ENCODE results near the gene LOXHD1. TPM values are rescaled to one million over a fixed set of nuclear protein-coding genes. Genes with fewer than 3 reads are reported as not detected.

LOXHD1 gene
- total RNA-seq, 3 donors from 2014 or later (not counting 1 experiment from before 2014, with no cell fraction given), result 0.11 to 0.48 (median 0.14) TPM

DNA sequence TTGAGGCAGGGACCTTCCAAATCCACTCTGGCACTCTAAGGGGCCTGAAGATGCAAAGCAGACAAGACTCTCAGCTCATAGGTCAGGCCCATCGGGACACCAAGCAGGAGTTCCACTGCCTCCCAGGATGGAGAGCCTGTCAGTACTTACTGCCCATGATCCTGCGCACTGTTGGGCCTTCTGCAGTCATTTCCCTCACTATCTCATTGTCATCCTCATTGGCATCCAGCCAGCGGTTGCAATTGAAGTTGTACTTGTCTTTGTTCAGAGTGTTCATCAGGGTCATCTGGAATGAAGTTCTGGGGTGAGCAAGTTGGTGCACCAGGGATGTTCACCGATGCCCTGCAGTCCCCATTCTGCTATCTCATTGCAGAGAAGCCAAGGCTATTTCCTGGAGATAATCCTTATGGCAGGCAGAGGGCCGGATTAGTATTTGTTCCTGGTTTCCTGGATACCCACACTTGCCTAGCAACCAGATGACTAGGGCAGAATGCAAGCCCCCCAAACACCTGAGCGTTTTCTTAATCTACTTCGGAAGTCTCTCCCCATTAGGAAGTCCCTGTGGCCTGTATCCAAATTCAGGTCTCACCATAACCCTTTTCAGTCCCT, 65.1 kb downstream of the LOXHD1 start:
- intact Hi-C loops (cut with micrococcal nuclease), result no loop called here
- Histone ChIP-seq H3K4me3 (ENCODE audit: low read length) (no peak overlapping the region), H3K27ac (ENCODE audit: low read length) (no peak overlapping the region), H3K9me3 (ENCODE audit: control insufficient read depth, insufficient read depth, low read length) (no peaks in the 10 kb centered on the region), H3K36me3 (ENCODE audit: control insufficient read depth, insufficient read depth, low read length) (no peaks in the 10 kb centered on the region), H3K27me3 (ENCODE audit: control insufficient read depth, insufficient read depth, low read length) (peaks cover 4% of the 10 kb centered on the region), H3K4me1 (ENCODE audit: control insufficient read depth, insufficient read depth, low read length) (no peaks in the 10 kb centered on the region)
- DNase-seq, result no peak
- Mint-ChIP-seq H3K27ac (no peak overlapping the region), H3K27me3 (ENCODE audit: low read depth in 2 of 2) (peaks cover 0 to 21% of the 10 kb centered on the region in 2 donors), H3K4me1 (peaks cover 21 to 27% of the 10 kb centered on the region in 2 donors), H3K9me3 (no peaks in the 10 kb centered on the region), H3K36me3 (no peaks in the 10 kb centered on the region), H3K4me3 (no peak overlapping the region)
- ATAC-seq, result no peak
- WGBS (ENCODE audit: insufficient coverage), result 54% methylated on average over 7 of the region's 7 CpGs
- TF ChIP-seq, protein P1, sequence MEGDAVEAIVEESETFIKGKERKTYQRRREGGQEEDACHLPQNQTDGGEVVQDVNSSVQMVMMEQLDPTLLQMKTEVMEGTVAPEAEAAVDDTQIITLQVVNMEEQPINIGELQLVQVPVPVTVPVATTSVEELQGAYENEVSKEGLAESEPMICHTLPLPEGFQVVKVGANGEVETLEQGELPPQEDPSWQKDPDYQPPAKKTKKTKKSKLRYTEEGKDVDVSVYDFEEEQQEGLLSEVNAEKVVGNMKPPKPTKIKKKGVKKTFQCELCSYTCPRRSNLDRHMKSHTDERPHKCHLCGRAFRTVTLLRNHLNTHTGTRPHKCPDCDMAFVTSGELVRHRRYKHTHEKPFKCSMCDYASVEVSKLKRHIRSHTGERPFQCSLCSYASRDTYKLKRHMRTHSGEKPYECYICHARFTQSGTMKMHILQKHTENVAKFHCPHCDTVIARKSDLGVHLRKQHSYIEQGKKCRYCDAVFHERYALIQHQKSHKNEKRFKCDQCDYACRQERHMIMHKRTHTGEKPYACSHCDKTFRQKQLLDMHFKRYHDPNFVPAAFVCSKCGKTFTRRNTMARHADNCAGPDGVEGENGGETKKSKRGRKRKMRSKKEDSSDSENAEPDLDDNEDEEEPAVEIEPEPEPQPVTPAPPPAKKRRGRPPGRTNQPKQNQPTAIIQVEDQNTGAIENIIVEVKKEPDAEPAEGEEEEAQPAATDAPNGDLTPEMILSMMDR (IDR thresholded peaks at IDR 0.05), result no peak

- no peaks in the 10 kb centered on the region for H3K9me3 Mint-ChIP-seq
Observed at GRCh38 chr18:46590103-46590502, 66.9 kb downstream of the LOXHD1 start.

DNA sequence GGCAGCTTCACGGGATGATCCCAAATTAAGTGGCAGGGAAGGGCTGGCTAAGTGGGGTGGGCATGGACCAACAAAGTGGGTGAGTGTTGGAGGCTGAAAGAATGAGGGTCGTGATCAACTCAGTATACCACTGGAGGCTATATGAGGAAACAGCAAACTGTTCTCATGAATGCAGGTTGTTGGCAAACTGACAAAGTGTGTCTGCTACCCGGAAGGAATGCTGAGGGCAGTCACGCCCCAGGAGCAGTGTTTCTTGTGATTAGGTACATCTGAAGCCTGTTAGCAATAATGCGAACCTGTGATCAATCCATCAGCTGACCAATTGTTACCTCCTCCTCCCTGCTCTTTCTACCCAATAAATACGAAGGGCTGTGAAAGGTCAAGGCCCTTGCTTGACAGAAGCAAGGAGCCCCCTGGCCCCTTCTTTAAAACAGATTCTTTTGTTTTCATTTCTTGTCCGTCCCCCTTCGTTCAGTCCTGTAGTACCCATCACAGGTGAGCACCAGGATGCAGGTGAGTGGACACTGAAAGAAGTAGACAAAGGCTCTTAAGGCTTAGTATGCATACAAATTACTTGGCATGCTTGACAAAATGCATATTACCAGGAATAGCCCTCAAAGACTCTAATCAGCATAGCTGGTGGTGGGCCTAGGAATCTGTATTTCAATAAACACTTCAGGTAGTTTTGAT, 67.9 kb downstream of the LOXHD1 start:
- peaks cover 2 to 11% of the 10 kb centered on the region in 2 donors for H3K27me3 Mint-ChIP-seq (ENCODE audit: low read depth in 2 of 2)
- Histone ChIP-seq H3K4me3 (ENCODE audit: low read length) (no peak overlapping the region), H3K9me3 (ENCODE audit: control insufficient read depth, insufficient read depth, low read length) (no peaks in the 10 kb centered on the region), H3K27ac (ENCODE audit: low read length) (no peak overlapping the region), H3K27me3 (ENCODE audit: control insufficient read depth, insufficient read depth, low read length) (no peaks in the 10 kb centered on the region), H3K36me3 (ENCODE audit: control insufficient read depth, insufficient read depth, low read length) (no peaks in the 10 kb centered on the region), H3K4me1 (ENCODE audit: control insufficient read depth, insufficient read depth, low read length) (no peaks in the 10 kb centered on the region)
- H3K27ac Mint-ChIP-seq, result no peak overlapping the region
- H3K4me3 Mint-ChIP-seq, result no peak overlapping the region
- H3K9me3 Mint-ChIP-seq, result no peaks in the 10 kb centered on the region
- no peaks in the 10 kb centered on the region for H3K36me3 Mint-ChIP-seq
- intact Hi-C loops (cut with micrococcal nuclease), result no loop called here
- H3K4me1 Mint-ChIP-seq, result peaks cover 0 to 7% of the 10 kb centered on the region in 2 donors
- no peak for DNase-seq
- TF ChIP-seq, protein P1 (IDR thresholded peaks at IDR 0.05), result no peak
- no peak for ATAC-seq
- 66% methylated on average over 8 of the region's 8 CpGs for WGBS (ENCODE audit: insufficient coverage)

More at GRCh38 chr18:46590103-46590502, 66.9 kb downstream of the LOXHD1 start:
- TF ChIP-seq, protein P1 (IDR thresholded peaks at IDR 0.05), result no peak
- Mint-ChIP-seq H3K27ac (no peak overlapping the region), H3K4me1 (peaks cover 4 to 11% of the 10 kb centered on the region in 2 donors), H3K36me3 (no peaks in the 10 kb centered on the region), H3K27me3 (ENCODE audit: low read depth in 2 of 2) (peaks cover 2 to 20% of the 10 kb centered on the region in 2 donors), H3K4me3 (no peak overlapping the region)
- Histone ChIP-seq H3K27me3 (ENCODE audit: control insufficient read depth, insufficient read depth, low read length) (peaks cover 4% of the 10 kb centered on the region), H3K4me1 (ENCODE audit: control insufficient read depth, insufficient read depth, low read length) (no peaks in the 10 kb centered on the region), H3K27ac (ENCODE audit: low read length) (no peak overlapping the region), H3K4me3 (ENCODE audit: low read length) (no peak overlapping the region), H3K9me3 (ENCODE audit: control insufficient read depth, insufficient read depth, low read length) (no peaks in the 10 kb centered on the region), H3K36me3 (ENCODE audit: control insufficient read depth, insufficient read depth, low read length) (no peaks in the 10 kb centered on the region)
- ATAC-seq, result no peak
- intact Hi-C loops (cut with micrococcal nuclease), result no loop called here
- DNase-seq, result no peak
- 55% methylated on average over 7 of the region's 7 CpGs for WGBS (ENCODE audit: insufficient coverage)
